ENCODE data around the gene ODF4. TPM values are rescaled to one million over a fixed set of nuclear protein-coding genes. Genes with fewer than 3 reads are reported as not detected.
A peak's percentile ranks its signal among the peaks of the same experiment; 100 is the strongest.

ODF4 gene
- total and polyA plus RNA-seq, 4 donors: not detected

- no peak for ATAC-seq (ENCODE audit: low FRiP score)
- intact Hi-C loops (cut with DNase I): no loop called here
Measured at GRCh38 chr17:8382052-8382879, 42.6 kb downstream of the ODF4 start.

GRCh38 chr17:8382880-8383142 is 43.2 kb downstream of the ODF4 start:
- Histone ChIP-seq H3K4me3 (ENCODE audit: low read length in 2 of 2) (peak overlapping the region; percentile 81 to 95), H3K27me3 (ENCODE audit: control insufficient read depth in 1 of 2, insufficient read depth in 2 of 2, low read length in 1 of 2) (no peaks in the 10 kb centered on the region), H3K36me3 (ENCODE audit: control insufficient read depth in 1 of 2, insufficient read depth in 2 of 2, low read length in 1 of 2) (peaks cover 0 to 8% of the 10 kb centered on the region in 2 donors), H3K9me3 (ENCODE audit: control insufficient read depth, low read length) (no peaks in the 10 kb centered on the region), H3K27ac (ENCODE audit: low read depth in 1 of 2, low read length in 2 of 2) (peak overlapping the region in 1 of 2 donors; percentile 4), H3K4me1 (ENCODE audit: control insufficient read depth in 1 of 2, insufficient read depth in 2 of 2, low read length in 2 of 2) (no peaks in the 10 kb centered on the region)
- DNase-seq (no peak), ATAC-seq (ENCODE audit: low FRiP score) (no peak)
- 1 to 2% methylated on average over 15 of the region's 15 CpGs for WGBS, 2 donors
- intact Hi-C loops (cut with DNase I): no loop called here

More at GRCh38 chr17:8382052-8382879, 42.6 kb downstream of the ODF4 start:
- no peak for DNase-seq
- WGBS, 2 donors: 23% methylated on average over 27 of the region's 27 CpGs
- Histone ChIP-seq H3K27me3 (ENCODE audit: control insufficient read depth in 1 of 2, insufficient read depth in 2 of 2, low read length in 1 of 2) (no peaks in the 10 kb centered on the region), H3K36me3 (ENCODE audit: control insufficient read depth in 1 of 2, insufficient read depth in 2 of 2, low read length in 1 of 2) (peaks cover 0 to 8% of the 10 kb centered on the region in 2 donors), H3K4me1 (ENCODE audit: control insufficient read depth in 1 of 2, insufficient read depth in 2 of 2, low read length in 2 of 2) (no peaks in the 10 kb centered on the region), H3K27ac (ENCODE audit: low read depth in 1 of 2, low read length in 2 of 2) (peak overlapping the region in 1 of 2 donors; percentile 4), H3K9me3 (ENCODE audit: control insufficient read depth, low read length) (no peaks in the 10 kb centered on the region), H3K4me3 (ENCODE audit: low read length in 2 of 2) (peak overlapping the region; percentile 81 to 95)

GRCh38 chr17:8383143-8383822 is 43.6 kb downstream of the ODF4 start, which contains the start of gene RPL26:
Gene RPL26, minus strand, starts transcription at chr17:8383193. Its CDS starts 883 bp downstream, at chr17:8382310.
- intact Hi-C loops (cut with DNase I): no loop called here
- WGBS, 2 donors: 0 to 1% methylated on average over 55 of the region's 55 CpGs
- Histone ChIP-seq H3K4me3 (ENCODE audit: low read length in 2 of 2) (peak within 1 kb of the TSS; percentile 81 to 95), H3K4me1 (ENCODE audit: control insufficient read depth in 1 of 2, insufficient read depth in 2 of 2, low read length in 2 of 2) (no peaks in the 10 kb centered on the region), H3K36me3 (ENCODE audit: control insufficient read depth in 1 of 2, insufficient read depth in 2 of 2, low read length in 1 of 2) (peaks cover 0 to 8% of the 10 kb centered on the region in 2 donors), H3K27ac (ENCODE audit: low read depth in 1 of 2, low read length in 2 of 2) (peak within 1 kb of the TSS in 1 of 2 donors; percentile 73), H3K27me3 (ENCODE audit: control insufficient read depth in 1 of 2, insufficient read depth in 2 of 2, low read length in 1 of 2) (no peaks in the 10 kb centered on the region), H3K9me3 (ENCODE audit: control insufficient read depth, low read length) (no peaks in the 10 kb centered on the region)
- DNase-seq (peak; percentile 97 to 98), ATAC-seq (ENCODE audit: low FRiP score) (peak; percentile 97)

- H3K36me3 ChIP-seq (ENCODE audit: control insufficient read depth in 1 of 2, insufficient read depth in 2 of 2, low read length in 1 of 2): peaks cover 0 to 4% of the 10 kb centered on the region in 2 donors
- H3K4me3 ChIP-seq (ENCODE audit: low read length in 2 of 2): no peak overlapping the region
- H3K27me3 ChIP-seq (ENCODE audit: control insufficient read depth in 1 of 2, insufficient read depth in 2 of 2, low read length in 1 of 2): no peaks in the 10 kb centered on the region
- peak; percentile 40 to 52 for DNase-seq
- intact Hi-C loops (cut with DNase I): no loop called here
- no peaks in the 10 kb centered on the region for H3K9me3 ChIP-seq (ENCODE audit: control insufficient read depth, low read length)
- H3K4me1 ChIP-seq (ENCODE audit: control insufficient read depth in 1 of 2, insufficient read depth in 2 of 2, low read length in 2 of 2): no peaks in the 10 kb centered on the region
- 45 to 56% methylated on average over 12 of the region's 12 CpGs for whole genome bisulfite sequencing, 2 donors
- ATAC-seq (ENCODE audit: low FRiP score): no peak
- H3K27ac ChIP-seq (ENCODE audit: low read depth in 1 of 2, low read length in 2 of 2): no peak overlapping the region
Measured at GRCh38 chr17:8384801-8385378, 45.2 kb downstream of the ODF4 start.

- peak in 1 of 2 donors; percentile 15 for DNase-seq
- intact Hi-C loops (cut with DNase I): no loop called here
Measured at GRCh38 chr17:8386841-8387240, 47.2 kb downstream of the ODF4 start.

GRCh38 chr17:8387914-8388651 is 48.4 kb downstream of the ODF4 start:
- no peak for ATAC-seq (ENCODE audit: low FRiP score)
- Histone ChIP-seq H3K4me1 (ENCODE audit: control insufficient read depth in 1 of 2, insufficient read depth in 2 of 2, low read length in 2 of 2) (no peaks in the 10 kb centered on the region), H3K4me3 (ENCODE audit: low read length in 2 of 2) (no peak overlapping the region), H3K27ac (ENCODE audit: low read depth in 1 of 2, low read length in 2 of 2) (no peak overlapping the region), H3K27me3 (ENCODE audit: control insufficient read depth in 1 of 2, insufficient read depth in 2 of 2, low read length in 1 of 2) (no peaks in the 10 kb centered on the region), H3K9me3 (ENCODE audit: control insufficient read depth, low read length) (no peaks in the 10 kb centered on the region), H3K36me3 (ENCODE audit: control insufficient read depth in 1 of 2, insufficient read depth in 2 of 2, low read length in 1 of 2) (no peaks in the 10 kb centered on the region)
- WGBS, 2 donors: 92% methylated on average over 7 of the region's 7 CpGs
- no peak for DNase-seq
- intact Hi-C loops (cut with DNase I): no loop called here

More at GRCh38 chr17:8386841-8387240, 47.2 kb downstream of the ODF4 start:
- H3K27ac ChIP-seq (ENCODE audit: low read depth in 1 of 2, low read length in 2 of 2): no peak overlapping the region
- H3K4me1 ChIP-seq (ENCODE audit: control insufficient read depth in 1 of 2, insufficient read depth in 2 of 2, low read length in 2 of 2): no peaks in the 10 kb centered on the region
- ATAC-seq (ENCODE audit: low FRiP score): no peak
- no peaks in the 10 kb centered on the region for H3K36me3 ChIP-seq (ENCODE audit: control insufficient read depth in 1 of 2, insufficient read depth in 2 of 2, low read length in 1 of 2)
- H3K9me3 ChIP-seq (ENCODE audit: control insufficient read depth, low read length): no peaks in the 10 kb centered on the region
- WGBS, 2 donors: 68 to 80% methylated on average over 6 of the region's 6 CpGs
- H3K27me3 ChIP-seq (ENCODE audit: control insufficient read depth in 1 of 2, insufficient read depth in 2 of 2, low read length in 1 of 2): no peaks in the 10 kb centered on the region
- no peak overlapping the region for H3K4me3 ChIP-seq (ENCODE audit: low read length in 2 of 2)

GRCh38 chr17:8391711-8392110 is 52.1 kb downstream of the ODF4 start:
- peak in 1 of 2 donors; percentile 17 for DNase-seq
- intact Hi-C loops (cut with DNase I): no loop called here
- WGBS, 2 donors: 40 to 43% methylated on average over 9 of the region's 9 CpGs

GRCh38 chr17:8392274-8392673 is 52.6 kb downstream of the ODF4 start:
- Histone ChIP-seq H3K27me3 (ENCODE audit: control insufficient read depth in 1 of 2, insufficient read depth in 2 of 2, low read length in 1 of 2) (no peaks in the 10 kb centered on the region), H3K9me3 (ENCODE audit: control insufficient read depth, low read length) (no peaks in the 10 kb centered on the region), H3K36me3 (ENCODE audit: control insufficient read depth in 1 of 2, insufficient read depth in 2 of 2, low read length in 1 of 2) (no peaks in the 10 kb centered on the region), H3K4me3 (ENCODE audit: low read length in 2 of 2) (no peak overlapping the region), H3K27ac (ENCODE audit: low read depth in 1 of 2, low read length in 2 of 2) (no peak overlapping the region), H3K4me1 (ENCODE audit: control insufficient read depth in 1 of 2, insufficient read depth in 2 of 2, low read length in 2 of 2) (no peaks in the 10 kb centered on the region)
- ATAC-seq (ENCODE audit: low FRiP score) (no peak), DNase-seq (peak in 1 of 2 donors; percentile 24)
- 61 to 63% methylated on average over 18 of the region's 18 CpGs for WGBS, 2 donors
- intact Hi-C loops (cut with DNase I): no loop called here

More at GRCh38 chr17:8391711-8392110, 52.1 kb downstream of the ODF4 start:
- Histone ChIP-seq H3K27me3 (ENCODE audit: control insufficient read depth in 1 of 2, insufficient read depth in 2 of 2, low read length in 1 of 2) (no peaks in the 10 kb centered on the region), H3K27ac (ENCODE audit: low read depth in 1 of 2, low read length in 2 of 2) (no peak overlapping the region), H3K36me3 (ENCODE audit: control insufficient read depth in 1 of 2, insufficient read depth in 2 of 2, low read length in 1 of 2) (no peaks in the 10 kb centered on the region), H3K4me3 (ENCODE audit: low read length in 2 of 2) (no peak overlapping the region), H3K4me1 (ENCODE audit: control insufficient read depth in 1 of 2, insufficient read depth in 2 of 2, low read length in 2 of 2) (no peaks in the 10 kb centered on the region), H3K9me3 (ENCODE audit: control insufficient read depth, low read length) (no peaks in the 10 kb centered on the region)
- ATAC-seq (ENCODE audit: low FRiP score): no peak
